ENCODE data around the gene RAD21L1.

RAD21L1 gene

GRCh38 chr20:1225783-1226654, at the start of gene RAD21L1:
TSS of gene RAD21L1 (plus strand) at chr20:1226044. CDS start at chr20:1228454, 2,410 bp downstream.
- no peak for DNase-seq (ENCODE audit: low read depth, low spot score)

- no peak for DNase-seq (ENCODE audit: low read depth, low spot score)
These were observed 48.2 kb upstream of the RAD21L1 start for GRCh38 chr20:1177680-1178079.

GRCh38 chr20:1178103-1178502, 47.7 kb upstream of the RAD21L1 start:
- no peak for DNase-seq (ENCODE audit: low read depth, low spot score)

GRCh38 chr20:1178623-1179022, 47.2 kb upstream of the RAD21L1 start:
- DNase-seq (ENCODE audit: low read depth, low spot score) = no peak

GRCh38 chr20:1180949-1181348, 44.9 kb upstream of the RAD21L1 start:
- no peak for DNase-seq (ENCODE audit: low read depth, low spot score)

GRCh38 chr20:1182106-1182505, 43.7 kb upstream of the RAD21L1 start:
- DNase-seq (ENCODE audit: low read depth, low spot score) = no peak

GRCh38 chr20:1183153-1183552, 42.7 kb upstream of the RAD21L1 start:
- DNase-seq (ENCODE audit: low read depth, low spot score) = no peak

GRCh38 chr20:1184260-1184637, 41.6 kb upstream of the RAD21L1 start:
- DNase-seq (ENCODE audit: low read depth, low spot score) = no peak

- no peak for DNase-seq (ENCODE audit: low read depth, low spot score)
These were observed 41.1 kb upstream of the RAD21L1 start, which contains the start of gene TMEM74B for GRCh38 chr20:1184638-1185315. TSS of gene TMEM74B (minus strand) at chr20:1184981. CDS start at chr20:1183801, 1,180 bp downstream.

- DNase-seq (ENCODE audit: low read depth, low spot score) = no peak
These were observed 40.5 kb upstream of the RAD21L1 start for GRCh38 chr20:1185316-1185741.

GRCh38 chr20:1185790-1186334, 40.0 kb upstream of the RAD21L1 start:
- no peak for DNase-seq (ENCODE audit: low read depth, low spot score)

- DNase-seq (ENCODE audit: low read depth, low spot score) = no peak
These were observed 39.4 kb upstream of the RAD21L1 start for GRCh38 chr20:1186367-1186991.

GRCh38 chr20:1187605-1188171, 38.2 kb upstream of the RAD21L1 start:
- DNase-seq (ENCODE audit: low read depth, low spot score) = no peak

- no peak for DNase-seq (ENCODE audit: low read depth, low spot score)
These were observed 37.5 kb upstream of the RAD21L1 start for GRCh38 chr20:1188347-1188746.

GRCh38 chr20:1189827-1190226, 36.0 kb upstream of the RAD21L1 start:
- DNase-seq (ENCODE audit: low read depth, low spot score) = no peak

GRCh38 chr20:1190847-1191246, 35.0 kb upstream of the RAD21L1 start:
- no peak for DNase-seq (ENCODE audit: low read depth, low spot score)

- no peak for DNase-seq (ENCODE audit: low read depth, low spot score)
These were observed 34.5 kb upstream of the RAD21L1 start for GRCh38 chr20:1191299-1191698.

- DNase-seq (ENCODE audit: low read depth, low spot score) = no peak
These were observed 30.6 kb upstream of the RAD21L1 start for GRCh38 chr20:1195226-1195625.

- DNase-seq (ENCODE audit: low read depth, low spot score) = no peak
These were observed 29.2 kb upstream of the RAD21L1 start for GRCh38 chr20:1196634-1197033.

- no peak for DNase-seq (ENCODE audit: low read depth, low spot score)
These were observed 28.0 kb upstream of the RAD21L1 start for GRCh38 chr20:1197801-1198200.

GRCh38 chr20:1198751-1199150, 27.1 kb upstream of the RAD21L1 start:
- no peak for DNase-seq (ENCODE audit: low read depth, low spot score)
